B cell (primary cell): ENCODE data around the gene ITPKB. TPM values are rescaled to one million over a fixed set of nuclear protein-coding genes. Genes with fewer than 3 reads are reported as not detected.
A peak's percentile ranks its signal among the peaks of the same experiment; 100 is the strongest.

ENCODE experiments used
- ATAC-seq: fragments of 200-7000 bp; cut with Tn5 transposase; one replicate; pipeline ENCODE4 v1.10.0; 2021; ENCODE audit warnings: low read depth, mild to moderate bottlenecking, moderate number of reproducible peaks, moderate library complexity
- CTCF ChIA-PET: fragments of 350-600 bp; sonication (Branson Sonifier 250); formaldehyde crosslinking; loops from one replicate; lab custom pipeline; 2021; ENCODE audit warnings: antibody characterized with exemption, inconsistent platforms; lab: Charles Lee
- POLR2A ChIA-PET: fragments of 350-600 bp; sonication (Branson Sonifier 250); formaldehyde crosslinking; loops from one replicate; lab custom pipeline; 2021; ENCODE audit warnings: antibody characterized with exemption; lab: Charles Lee
- DNase-seq: peaks from one replicate; pipeline ENCODE4 v3.0.0; 2013
- H2AFZ ChIP-seq: 2 replicates; pipeline ENCODE4 v1.6.1; 2012; ENCODE audit warnings: mild to moderate bottlenecking, low read depth, low read length; ENCODE audit not compliant: insufficient read depth, poor library complexity, severe bottlenecking
- H3K27ac ChIP-seq, 2 donors: 1 replicate in 1 of 2; 2 replicates in 1 of 2; pipeline ENCODE4 v1.5.1; 2012 to 2013; ENCODE audit warnings: low read length in 2 of 2, mild to moderate bottlenecking in 2 of 2, moderate library complexity in 1 of 2
- H3K27me3 ChIP-seq, 4 experiments: fragments of 200-600 bp in 1 of 4; sonication (generic) in 1 of 4; replicated peaks in 1 of 4; 1 replicate in 2 of 4; 2 replicates in 2 of 4; pipeline versions ENCODE4 v1.6.1 to v1.7.0; 2013 to 2016; ENCODE audit warnings: low read length in 3 of 4, mild to moderate bottlenecking in 2 of 4, mixed read lengths in 1 of 4, moderate library complexity in 1 of 4; ENCODE audit not compliant: insufficient read depth in 4 of 4, control insufficient read depth in 3 of 4; ENCODE audit errors: control extremely low read depth in 1 of 4
- H3K36me3 ChIP-seq, 2 experiments: replicated peaks in 1 of 2; 1 replicate in 1 of 2; 2 replicates in 1 of 2; pipeline versions ENCODE4 v1.6.1 to v1.7.1; 2013; ENCODE audit warnings: low read length in 1 of 2; ENCODE audit not compliant: insufficient read depth in 2 of 2, control insufficient read depth in 1 of 2; ENCODE audit errors: control extremely low read depth in 1 of 2, extremely low read depth in 1 of 2
- H3K4me1 ChIP-seq, 2 donors: fragments of 200-600 bp in 1 of 2; sonication (generic) in 1 of 2; 1 replicate in 1 of 2; 2 replicates in 1 of 2; pipeline versions ENCODE4 v1.5.1 to v1.6.1; 2013 to 2017; ENCODE audit warnings: low read length in 2 of 2; ENCODE audit not compliant: control insufficient read depth in 2 of 2, insufficient read depth in 2 of 2
- H3K4me2 ChIP-seq: replicated peaks from 2 replicates; pipeline ENCODE3; 2012; ENCODE audit warnings: mild to moderate bottlenecking, low read depth, low read length; ENCODE audit not compliant: poor library complexity, severe bottlenecking
- H3K4me3 ChIP-seq, 5 experiments: fragments of 200-600 bp in 1 of 5; sonication (generic) in 1 of 5; 1 replicate in 3 of 5; 2 replicates in 2 of 5; pipeline versions ENCODE4 v1.5.1 to v1.7.0; 2011 to 2016; ENCODE audit warnings: low read length in 4 of 5, mild to moderate bottlenecking in 4 of 5, low read depth in 2 of 5, control low read depth in 1 of 5, moderate library complexity in 1 of 5; ENCODE audit not compliant: insufficient read depth in 1 of 5; ENCODE audit errors: control extremely low read depth in 1 of 5, extremely low read depth in 1 of 5
- H3K79me2 ChIP-seq: fragments of 200-600 bp; sonication (generic); one replicate; pipeline ENCODE4 v1.6.0; 2016; ENCODE audit warnings: low read length; ENCODE audit not compliant: control insufficient read depth, insufficient read depth
- H3K9ac ChIP-seq: fragments of 200-600 bp; sonication (generic); 2 replicates; pipeline ENCODE4 v1.6.1; 2017; ENCODE audit warnings: mild to moderate bottlenecking, low read length, moderate library complexity
- H3K9me3 ChIP-seq, 3 donors: one replicate each; pipeline versions ENCODE4 v1.6.1 to v1.7.1; 2013; ENCODE audit warnings: low read length in 2 of 3; ENCODE audit not compliant: control insufficient read depth in 2 of 3, insufficient read depth in 1 of 3; ENCODE audit errors: control extremely low read depth in 1 of 3
- H4K20me1 ChIP-seq: 2 replicates; pipeline ENCODE4 v1.6.0; 2012; ENCODE audit warnings: mild to moderate bottlenecking, low read length; ENCODE audit not compliant: insufficient read depth, control insufficient read depth, poor library complexity, severe bottlenecking
- H3K27ac Mint-ChIP-seq: one replicate; pipeline ENCODE4 v1.8.0; 2021; ENCODE audit warnings: mixed read lengths
- H3K27me3 Mint-ChIP-seq: one replicate; pipeline ENCODE4 v1.8.0; 2021; ENCODE audit warnings: mixed read lengths
- H3K4me1 Mint-ChIP-seq: one replicate; pipeline ENCODE4 v1.8.0; 2021; ENCODE audit warnings: mixed read lengths
- H3K4me3 Mint-ChIP-seq: one replicate; pipeline ENCODE4 v1.8.0; 2021; ENCODE audit warnings: mixed read lengths
- H3K9me3 Mint-ChIP-seq: one replicate; pipeline ENCODE4 v1.8.0; 2022; ENCODE audit warnings: mixed read lengths; ENCODE audit not compliant: insufficient read depth
- EZH2 ChIP-seq: IDR thresholded peaks from 2 replicates; pipeline ENCODE4 v1.6.1; 2012; ENCODE audit warnings: borderline replicate concordance, low read depth, mild to moderate bottlenecking, moderate library complexity, low read length; ENCODE audit not compliant: insufficient read depth, poor library complexity, severe bottlenecking
- WGBS: methylation state at CpG from one replicate; pipeline ENCODE4 v1.1.5; 2013; ENCODE audit warnings: missing lambda C conversion rate; ENCODE audit not compliant: insufficient coverage; 5-methylcytosine and 5-hydroxymethylcytosine counted together
- intact Hi-C: fragments of 100-400 bp; cut with micrococcal nuclease; formaldehyde crosslinking; loops from one replicate; pipeline ENCODE4 v1.10.0; 2022
- polyA plus RNA-seq: library from polyadenylated mRNA; depleted of rRNA; stranded (reverse); fragments of >200 nt; gene quantifications from 2 replicates; pipeline ENCODE4 v1.2.3, GENCODE V29; 2012
- total RNA-seq, 2 donors: library from RNA; stranded (reverse); fragments of 120-200 nt in 1 of 2; gene quantifications; 1 replicate in 1 of 2; 2 replicates in 1 of 2; pipeline versions ENCODE4 v1.2.3 to v1.2.4, GENCODE V29; 2013 to 2022
- TF ChIP-seq, protein P1 (sequence below): fragments of 200-600 bp; IDR thresholded peaks from one replicate; pipeline ENCODE4 v1.8.0; 2022; ENCODE audit warnings: antibody characterized with exemption, mild to moderate bottlenecking

The ITPKB gene
- total and polyA plus RNA-seq, 2 donors (not counting 1 experiment from before 2014, with no cell fraction given), result 21.8 to 93.5 TPM

DNA sequence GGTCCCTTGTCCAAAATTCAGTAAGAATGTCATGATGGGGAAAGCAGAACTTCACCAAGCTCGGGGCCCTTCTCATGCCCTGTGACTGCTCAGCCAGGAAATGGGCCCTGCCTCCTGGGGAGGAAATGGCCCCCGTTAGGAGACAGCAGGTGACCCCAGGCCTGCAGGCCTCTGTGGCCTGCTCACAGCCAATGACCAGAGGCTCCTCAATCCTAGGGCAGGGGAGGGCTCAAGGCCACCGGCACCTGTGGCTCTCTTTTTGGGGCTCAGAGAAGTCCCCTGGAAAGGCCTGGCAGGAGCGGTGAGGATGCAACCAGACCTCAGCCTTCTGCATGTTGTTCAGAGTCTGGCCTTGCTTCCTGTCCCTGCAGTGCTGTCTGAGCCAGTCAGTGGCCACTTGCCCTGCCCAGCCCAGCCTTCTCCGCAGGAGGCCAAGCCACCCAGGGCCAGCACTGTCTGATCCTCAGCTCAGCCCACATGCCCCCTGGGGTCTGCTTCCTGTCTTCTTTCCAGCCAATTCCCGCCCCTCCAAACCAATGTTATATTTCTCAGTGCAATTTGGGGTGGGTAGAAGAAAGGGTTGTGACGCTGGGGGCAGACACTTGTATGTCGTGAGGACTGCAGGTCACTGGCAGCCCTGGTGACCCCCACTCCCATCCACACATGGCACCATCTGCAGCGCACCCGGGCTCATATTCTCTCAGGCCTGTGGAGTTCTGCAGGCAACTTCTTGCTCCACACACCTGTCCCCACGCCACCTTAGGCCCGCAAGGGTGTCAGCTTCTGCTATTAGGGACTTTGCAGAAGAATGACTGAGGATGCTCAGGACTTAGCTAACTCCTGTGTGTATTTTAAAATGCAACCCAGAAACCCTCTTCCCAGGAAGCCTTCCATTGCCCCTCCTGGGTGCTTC is 83.6 kb downstream of the ITPKB start:
- Histone ChIP-seq H3K4me3 (peak overlapping the region in 1 of 5 experiments; percentile 29), H3K9ac (no peak overlapping the region), H3K79me2 (peaks cover 91% of the 10 kb centered on the region), H3K27me3 (no peaks in the 10 kb centered on the region), H3K36me3 (peaks cover 0 to 8% of the 10 kb centered on the region in 2 experiments), H4K20me1 (peaks cover 6% of the 10 kb centered on the region), H3K9me3 (no peaks in the 10 kb centered on the region), H3K27ac (peak overlapping the region in 1 of 2 donors; percentile 76), H2AFZ (no peak overlapping the region), H3K4me2 (peak overlapping the region; percentile 61), H3K4me1 (peaks cover 8 to 28% of the 10 kb centered on the region in 2 donors)
- DNase-seq, result peak; percentile 72
- WGBS, result 40% methylated on average over 5 of the region's 12 CpGs
- peak; percentile 40 for ATAC-seq
- POLR2A ChIA-PET, result no interaction called here
- H3K27me3 Mint-ChIP-seq, result no peaks in the 10 kb centered on the region
- H3K9me3 Mint-ChIP-seq, result no peaks in the 10 kb centered on the region
- H3K4me3 Mint-ChIP-seq, result peak overlapping the region; percentile 87
- CTCF ChIA-PET, result interaction anchor here (0.6 to 2.6 kb wide), 5 partner anchors 11 to 164 kb away, joined by 3 to 19 read pairs (median 4); no protein-coding TSS in a partner anchor
- peak overlapping the region; percentile 95 for H3K27ac Mint-ChIP-seq
- TF ChIP-seq, protein P1, sequence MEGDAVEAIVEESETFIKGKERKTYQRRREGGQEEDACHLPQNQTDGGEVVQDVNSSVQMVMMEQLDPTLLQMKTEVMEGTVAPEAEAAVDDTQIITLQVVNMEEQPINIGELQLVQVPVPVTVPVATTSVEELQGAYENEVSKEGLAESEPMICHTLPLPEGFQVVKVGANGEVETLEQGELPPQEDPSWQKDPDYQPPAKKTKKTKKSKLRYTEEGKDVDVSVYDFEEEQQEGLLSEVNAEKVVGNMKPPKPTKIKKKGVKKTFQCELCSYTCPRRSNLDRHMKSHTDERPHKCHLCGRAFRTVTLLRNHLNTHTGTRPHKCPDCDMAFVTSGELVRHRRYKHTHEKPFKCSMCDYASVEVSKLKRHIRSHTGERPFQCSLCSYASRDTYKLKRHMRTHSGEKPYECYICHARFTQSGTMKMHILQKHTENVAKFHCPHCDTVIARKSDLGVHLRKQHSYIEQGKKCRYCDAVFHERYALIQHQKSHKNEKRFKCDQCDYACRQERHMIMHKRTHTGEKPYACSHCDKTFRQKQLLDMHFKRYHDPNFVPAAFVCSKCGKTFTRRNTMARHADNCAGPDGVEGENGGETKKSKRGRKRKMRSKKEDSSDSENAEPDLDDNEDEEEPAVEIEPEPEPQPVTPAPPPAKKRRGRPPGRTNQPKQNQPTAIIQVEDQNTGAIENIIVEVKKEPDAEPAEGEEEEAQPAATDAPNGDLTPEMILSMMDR, result no peak
- TF ChIP-seq EZH2, result no peak
- H3K4me1 Mint-ChIP-seq, result peaks cover 49% of the 10 kb centered on the region
- intact Hi-C loops, result no loop called here

DNA sequence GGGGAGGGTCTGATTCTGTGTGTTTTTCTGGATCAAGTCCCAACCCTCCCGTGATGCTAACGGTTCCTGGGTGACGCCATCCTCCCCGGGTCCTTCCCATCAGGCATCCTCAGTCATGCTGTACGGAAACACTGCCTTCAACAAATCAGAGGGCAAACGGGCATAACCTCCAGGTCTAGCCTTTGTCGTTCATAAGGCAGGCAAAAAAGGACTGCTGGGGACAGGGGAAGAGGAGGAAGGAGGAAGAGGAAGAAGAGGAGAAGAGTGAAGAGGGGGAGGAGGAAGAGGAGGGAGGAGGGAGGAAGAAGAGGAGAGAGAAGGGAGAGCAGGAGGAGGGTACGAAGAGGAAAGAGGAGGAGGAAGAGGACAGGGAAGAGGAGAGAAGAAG is 84.4 kb downstream of the ITPKB start:
- POLR2A ChIA-PET, result interaction anchor here (1.7 kb wide), 1 partner anchor 8 kb away, joined by 10 read pairs; no protein-coding TSS in a partner anchor
- Histone ChIP-seq H3K27me3 (no peaks in the 10 kb centered on the region), H2AFZ (no peak overlapping the region), H3K9ac (peak overlapping the region; percentile 15), H4K20me1 (peaks cover 6% of the 10 kb centered on the region), H3K4me1 (peaks cover 0 to 19% of the 10 kb centered on the region in 2 donors), H3K79me2 (peaks cover 90% of the 10 kb centered on the region), H3K4me3 (peak overlapping the region in 1 of 5 experiments; percentile 29), H3K36me3 (peaks cover 0 to 8% of the 10 kb centered on the region in 2 experiments), H3K4me2 (peak overlapping the region; percentile 61), H3K27ac (peak overlapping the region in 1 of 2 donors; percentile 76), H3K9me3 (no peaks in the 10 kb centered on the region)
- no peaks in the 10 kb centered on the region for H3K27me3 Mint-ChIP-seq
- intact Hi-C loops, result no loop called here
- H3K4me1 Mint-ChIP-seq, result peaks cover 49% of the 10 kb centered on the region
- DNase-seq (no peak), ATAC-seq (no peak)
- H3K4me3 Mint-ChIP-seq, result peak overlapping the region; percentile 87
- no peaks in the 10 kb centered on the region for H3K9me3 Mint-ChIP-seq
- WGBS, result 58% methylated on average over 8 of the region's 8 CpGs
- CTCF ChIA-PET, result interaction anchor here (0.8 to 2.6 kb wide), 11 partner anchors 8 to 107 kb away, joined by 3 to 19 read pairs (median 6); no protein-coding TSS in a partner anchor
- peak overlapping the region; percentile 95 for H3K27ac Mint-ChIP-seq
- no peak for TF ChIP-seq EZH2
- TF ChIP-seq, protein P1, result no peak
